Ishikawa (cell line): ENCODE measurements around the gene LRFN2.

Experiments
- CEBPB ChIP-seq: IDR thresholded peaks from 2 replicates; pipeline ENCODE4 v1.6.1; 2012
- CREB1 ChIP-seq: IDR thresholded peaks from 2 replicates; pipeline ENCODE4 v1.6.1; 2012; ENCODE audit warnings: low read depth
- EGR1 ChIP-seq: IDR thresholded peaks from 2 replicates; pipeline ENCODE4 v1.6.1; 2012
- EP300 ChIP-seq: IDR thresholded peaks from 2 replicates; pipeline ENCODE4 v1.6.1; 2012; ENCODE audit warnings: borderline replicate concordance
- FOXM1 ChIP-seq: IDR thresholded peaks from 2 replicates; pipeline ENCODE4 v1.6.1; 2012; ENCODE audit warnings: low read depth, borderline replicate concordance
- MAX ChIP-seq: IDR thresholded peaks from 2 replicates; pipeline ENCODE4 v1.6.1; 2012
- NFIC ChIP-seq: IDR thresholded peaks from 2 replicates; pipeline ENCODE4 v1.6.1; 2012
- RAD21 ChIP-seq: IDR thresholded peaks from 2 replicates; pipeline ENCODE4 v1.6.1; 2012; ENCODE audit warnings: low read depth
- REST ChIP-seq: IDR thresholded peaks from 2 replicates; pipeline ENCODE4 v1.6.1; 2012; ENCODE audit warnings: low read depth, mild to moderate bottlenecking
- TAF1 ChIP-seq: IDR thresholded peaks from 2 replicates; pipeline ENCODE4 v1.6.1; 2012; ENCODE audit warnings: low read depth, mild to moderate bottlenecking
- TCF12 ChIP-seq: IDR thresholded peaks from 2 replicates; pipeline ENCODE4 v1.6.1; 2012; ENCODE audit warnings: low read depth
- TEAD4 ChIP-seq: IDR thresholded peaks from 2 replicates; pipeline ENCODE4 v1.6.1; 2012
- YY1 ChIP-seq: IDR thresholded peaks from 2 replicates; pipeline ENCODE4 v1.6.1; 2012; ENCODE audit warnings: low read depth
- TF ChIP-seq, protein P1 (sequence below): IDR thresholded peaks from 2 replicates; pipeline ENCODE4 v1.6.1; 2012

The LRFN2 gene

GRCh38 chr6:40398810-40399477 lies 188.2 kb downstream of the LRFN2 start:
- TF ChIP-seq, protein P1, sequence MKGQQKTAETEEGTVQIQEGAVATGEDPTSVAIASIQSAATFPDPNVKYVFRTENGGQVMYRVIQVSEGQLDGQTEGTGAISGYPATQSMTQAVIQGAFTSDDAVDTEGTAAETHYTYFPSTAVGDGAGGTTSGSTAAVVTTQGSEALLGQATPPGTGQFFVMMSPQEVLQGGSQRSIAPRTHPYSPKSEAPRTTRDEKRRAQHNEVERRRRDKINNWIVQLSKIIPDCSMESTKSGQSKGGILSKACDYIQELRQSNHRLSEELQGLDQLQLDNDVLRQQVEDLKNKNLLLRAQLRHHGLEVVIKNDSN, result no peak
- no peak for TF ChIP-seq TEAD4
- no peak for TF ChIP-seq NFIC
- no peak for TF ChIP-seq REST
- no peak for TF ChIP-seq YY1
- no peak for TF ChIP-seq MAX
- no peak for TF ChIP-seq CREB1
- no peak for TF ChIP-seq FOXM1
- TF ChIP-seq EGR1, result no peak
- no peak for TF ChIP-seq RAD21
- TF ChIP-seq CEBPB, result no peak
- TF ChIP-seq TAF1, result no peak
- TF ChIP-seq EP300, result no peak
- TF ChIP-seq TCF12, result no peak

DNA sequence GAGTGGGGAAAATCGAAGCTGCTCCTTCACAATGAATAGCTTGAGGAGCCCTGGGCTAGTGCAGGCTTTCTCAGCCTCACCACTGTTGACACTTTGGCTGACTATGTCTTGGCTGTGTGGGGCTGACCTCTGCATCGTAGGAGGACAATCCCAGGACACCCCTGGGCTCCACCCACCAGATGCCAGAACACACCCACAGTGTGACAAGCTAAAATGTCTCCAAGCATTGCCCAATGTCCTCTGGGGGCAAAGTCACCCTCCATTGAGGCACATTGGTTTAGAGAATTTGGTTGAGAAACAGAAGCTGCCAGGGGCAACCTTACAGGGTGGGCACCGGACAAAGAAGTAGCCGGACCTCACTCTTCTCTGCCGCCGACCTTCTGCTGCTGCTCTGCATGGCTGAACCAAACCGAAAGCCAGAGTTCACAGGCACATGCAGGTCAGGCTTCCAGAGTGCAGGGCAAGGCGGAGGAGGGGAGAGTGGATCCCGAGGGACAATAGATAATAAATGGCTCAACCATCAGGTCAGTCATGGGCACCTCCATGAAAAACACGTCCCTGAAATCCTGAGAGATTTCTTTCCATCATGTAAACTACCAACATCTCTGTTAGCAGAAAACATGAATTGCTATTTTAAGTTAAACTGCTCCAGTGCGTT lies 189.0 kb downstream of the LRFN2 start:
- TF ChIP-seq TCF12 (no peak), FOXM1 (no peak), CREB1 (no peak), REST (no peak), TEAD4 (no peak), RAD21 (no peak), NFIC (no peak), YY1 (no peak), CEBPB (no peak), MAX (no peak), EP300 (no peak)
- TF ChIP-seq, protein P1, result no peak

DNA sequence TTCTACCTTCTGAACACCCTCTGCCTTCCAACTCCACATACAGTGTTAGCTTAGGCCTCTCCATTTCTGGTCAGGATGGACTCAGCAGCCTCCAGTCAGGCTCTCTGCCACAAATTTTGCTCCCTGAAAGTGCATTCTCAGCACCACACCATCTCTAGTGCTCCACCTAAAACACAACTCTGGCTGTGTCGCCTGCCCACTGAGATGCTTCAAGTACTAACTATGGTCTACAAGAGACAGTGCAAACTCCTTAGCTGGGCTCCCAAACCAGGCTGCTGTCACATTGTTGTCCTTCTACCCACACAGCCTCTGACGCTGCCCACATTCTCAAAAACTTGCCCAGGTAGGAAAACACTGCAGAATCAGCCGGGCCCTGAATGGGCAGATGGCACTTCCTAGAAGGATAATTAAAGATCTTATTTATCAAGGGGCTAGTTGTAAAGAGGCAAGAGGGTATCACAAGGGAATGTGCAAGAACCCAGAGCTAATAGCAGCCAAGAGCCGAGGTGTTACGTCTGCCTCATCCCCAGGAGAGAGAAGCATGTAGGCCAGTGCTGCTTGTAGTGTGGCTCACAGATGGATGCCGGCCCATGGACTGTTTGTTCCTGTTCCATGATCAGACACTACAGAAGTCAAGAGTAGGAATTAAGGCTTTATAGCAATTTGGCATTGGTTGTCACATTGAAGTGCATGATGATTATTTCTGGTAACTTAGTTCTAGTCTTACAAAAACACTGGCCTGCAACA lies 189.7 kb downstream of the LRFN2 start:
- TF ChIP-seq TAF1 (no peak), TCF12 (no peak)

DNA sequence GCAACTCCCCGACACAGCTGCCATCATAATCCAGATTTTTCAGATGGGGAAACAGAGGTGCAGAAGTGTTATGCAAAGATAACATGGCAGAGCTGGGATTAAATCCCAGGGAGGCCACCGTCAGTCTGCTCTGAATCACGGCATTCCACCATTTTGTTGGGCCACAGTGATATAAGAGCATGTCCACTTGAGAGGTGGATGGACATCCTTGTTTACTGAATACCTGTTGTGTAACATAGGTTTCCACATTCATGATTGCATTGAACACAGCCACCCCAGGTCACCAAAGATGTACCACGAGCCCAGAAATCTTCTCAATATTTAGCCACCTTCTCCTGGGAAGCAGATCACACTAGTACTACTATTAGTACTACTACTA lies 191.5 kb downstream of the LRFN2 start:
- no peak for TF ChIP-seq RAD21
- no peak for TF ChIP-seq REST
- TF ChIP-seq TCF12, result no peak
- TF ChIP-seq, protein P1, result no peak
- TF ChIP-seq EP300, result no peak
- TF ChIP-seq TAF1, result no peak
